GM10248 (cell line): Measurements from ENCODE around the gene LRRC75A.

Source experiments
- CTCF ChIA-PET: fragments of 300-600 bp; sonication (Branson Sonifier 250); formaldehyde crosslinking; extraction: SDS; loops from one replicate; lab custom pipeline; 2021; ENCODE audit warnings: antibody characterized with exemption; lab: Yijun Ruan, JAX
- POLR2A ChIA-PET: fragments of 350-650 bp; sonication (Branson Sonifier 250); formaldehyde crosslinking; extraction: SDS; loops from one replicate; lab custom pipeline; 2020; ENCODE audit warnings: antibody characterized with exemption; lab: Yijun Ruan, JAX
- DNase-seq: peaks from one replicate; pipeline ENCODE4 v3.0.0; 2012; ENCODE audit errors: extremely low spot score
- CTCF ChIP-seq: IDR thresholded peaks from 2 replicates; pipeline ENCODE4 v1.5.1; 2012; ENCODE audit warnings: mild to moderate bottlenecking, low read depth; ENCODE audit errors: extremely low read depth, missing control alignments, control extremely low read depth

Gene LRRC75A

GRCh38 chr17:16446338-16446983, 45.5 kb downstream of the LRRC75A start:
- TF ChIP-seq CTCF, result no peak
- ChIA-PET POLR2A (no interaction called here), CTCF (no interaction called here)
- no peak for DNase-seq

DNA sequence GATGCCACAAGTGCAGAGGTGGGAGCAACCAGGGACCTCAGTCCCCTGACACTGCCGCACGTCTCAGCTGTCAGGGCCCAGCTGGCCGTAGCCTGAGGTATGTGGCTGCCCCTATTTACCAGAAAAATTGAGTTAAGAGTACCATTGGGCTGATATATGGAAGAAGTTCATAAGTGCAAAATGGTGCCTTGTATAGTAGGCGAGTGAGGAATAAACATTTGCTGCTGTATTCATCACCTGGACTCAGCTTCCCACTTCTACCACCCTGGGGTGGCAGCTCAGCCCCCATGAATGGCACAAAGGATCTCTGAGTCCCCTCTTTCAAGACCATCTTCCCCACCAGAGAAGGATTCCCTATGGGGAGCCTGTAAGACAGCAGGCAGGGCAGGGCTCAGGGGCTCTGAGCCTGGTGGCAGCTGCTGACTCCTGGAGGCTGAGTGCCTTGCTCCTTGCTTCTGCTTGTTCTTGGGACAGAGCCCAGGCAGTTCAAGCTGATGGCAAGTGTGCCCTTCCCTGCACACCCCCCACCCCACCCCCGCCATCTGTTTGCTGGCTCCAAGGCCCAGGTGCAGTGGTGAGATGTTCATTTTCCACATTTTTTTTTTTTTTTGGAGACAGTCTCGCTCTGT, 47.6 kb downstream of the LRRC75A start:
- POLR2A ChIA-PET, result interaction anchor here (0.6 kb wide), 1 partner anchor 254 kb away, joined by 3 read pairs; no protein-coding TSS in a partner anchor
- CTCF ChIA-PET, result interaction anchor here (0.7 to 7.3 kb wide), 4 partner anchors 7 to 91 kb away, joined by 3 to 73 read pairs (median 4); partner anchors contain the start of gene CENPV
- no peak for DNase-seq

DNA sequence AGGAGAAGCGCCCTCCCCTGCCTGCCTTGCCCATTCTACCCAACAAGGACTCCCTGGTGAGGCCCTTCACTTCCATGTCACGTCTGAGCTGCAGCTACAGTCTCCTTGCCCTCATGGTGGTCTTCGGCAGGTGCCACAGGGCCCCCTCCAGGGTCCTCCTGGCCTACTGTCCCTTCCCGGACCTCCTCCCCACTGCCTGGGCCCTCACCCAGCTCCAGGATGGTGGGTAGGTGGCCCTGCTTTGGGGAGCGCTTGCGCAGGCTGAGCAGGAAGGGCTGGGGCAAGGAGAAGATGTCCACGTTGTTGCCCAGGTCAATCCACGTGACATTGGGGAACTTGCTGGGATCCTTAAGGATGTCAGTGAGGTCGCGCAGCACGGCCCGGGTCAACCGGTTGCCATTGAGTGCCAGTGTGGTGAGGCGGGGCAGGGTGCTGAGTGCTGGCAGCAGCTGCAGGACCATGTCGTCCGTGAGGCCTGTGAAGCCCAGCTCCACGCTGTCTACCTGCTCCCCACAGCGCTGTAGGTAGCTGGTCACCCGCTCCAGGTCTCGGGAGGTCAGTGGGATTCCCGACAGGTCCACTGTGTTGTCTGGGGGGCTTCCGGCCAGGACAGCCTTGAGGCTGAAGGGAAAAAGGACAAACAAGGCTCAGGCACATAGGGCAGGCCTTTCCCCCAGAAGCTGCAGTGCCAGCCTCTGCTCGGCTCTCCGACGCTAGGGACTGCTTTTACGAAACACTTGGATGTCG, 48.3 kb downstream of the LRRC75A start:
- DNase-seq, result no peak
- no peak for TF ChIP-seq CTCF
- ChIA-PET CTCF (interaction anchor here (0.8 to 7.3 kb wide), 6 partner anchors 8 to 81 kb away, joined by 3 to 73 read pairs (median 4); partner anchors contain the start of gene TRPV2), POLR2A (interaction anchor here (0.5 to 0.6 kb wide), 2 partner anchors 99 to 253 kb away, joined by 3 read pairs; no protein-coding TSS in a partner anchor)

More for the DNA sequence above, 47.6 kb downstream of the LRRC75A start:
- no peak for TF ChIP-seq CTCF

DNA sequence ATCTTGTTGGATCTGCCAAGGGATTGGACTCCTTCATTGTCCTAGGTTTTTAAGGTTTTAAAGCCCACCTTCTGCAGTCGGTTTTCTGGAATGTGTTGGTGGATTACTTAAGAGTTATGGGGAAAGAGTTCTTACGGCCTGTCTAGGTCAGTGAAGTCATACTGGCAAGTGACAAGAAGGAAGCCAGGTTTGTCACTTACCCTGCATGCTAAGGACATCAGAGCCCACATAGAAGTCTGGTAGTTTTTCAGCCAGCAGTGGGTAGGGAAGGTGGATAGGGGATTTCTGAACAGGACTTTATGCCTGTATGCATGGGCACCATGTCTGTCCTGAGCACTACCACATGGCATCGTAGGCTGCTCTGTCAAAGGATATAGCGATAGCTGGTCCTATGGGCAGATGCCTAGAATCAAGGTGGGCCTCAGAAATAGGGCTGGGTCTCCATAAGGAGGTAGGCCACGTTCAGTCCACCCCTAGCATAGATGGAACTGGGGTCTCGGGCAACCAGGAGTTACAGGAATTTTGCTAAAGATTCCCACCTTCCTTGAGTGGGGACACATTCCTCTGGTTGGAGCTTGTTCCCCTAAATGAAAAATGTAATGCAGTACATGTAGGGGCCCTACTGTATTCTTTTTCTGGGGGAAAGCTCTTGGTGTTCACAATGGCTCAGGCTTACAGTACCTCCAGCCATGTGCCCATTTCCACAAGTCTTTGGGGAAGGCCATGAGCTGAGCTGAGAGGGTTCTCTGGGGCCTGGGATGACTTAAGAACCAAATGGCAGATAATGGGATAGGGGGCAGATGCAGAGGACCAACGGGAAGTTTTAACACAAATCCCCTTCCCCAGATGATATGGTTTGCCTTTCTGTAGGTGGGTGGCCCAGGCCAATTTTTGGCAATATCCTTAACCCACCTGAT, 49.1 kb downstream of the LRRC75A start:
- ChIA-PET POLR2A (interaction anchor here (0.5 kb wide), 1 partner anchor 100 kb away, joined by 3 read pairs; no protein-coding TSS in a partner anchor), CTCF (interaction anchor here (0.8 to 7.3 kb wide), 7 partner anchors 9 to 80 kb away, joined by 3 to 73 read pairs (median 4); partner anchors contain the start of gene TRPV2)
- DNase-seq, result no peak
- TF ChIP-seq CTCF, result no peak

GRCh38 chr17:16442141-16442540, 49.9 kb downstream of the LRRC75A start:
- CTCF ChIA-PET, result interaction anchor here (0.8 to 7.3 kb wide), 7 partner anchors 10 to 94 kb away, joined by 3 to 73 read pairs (median 4); partner anchors contain the start of gene TRPV2
- no peak for TF ChIP-seq CTCF
- POLR2A ChIA-PET, result interaction anchor here (1.0 kb wide), 2 partner anchors 8 to 62 kb away, joined by 3 to 6 read pairs; partner anchors contain the start of gene UBB
- DNase-seq, result no peak
